Lower leg skin (tissue), 4 donors: ENCODE measurements around the gene RASGEF1B. TPM values are rescaled to one million over a fixed set of nuclear protein-coding genes. Genes with fewer than 3 reads are reported as not detected.

Experiments
- DNase-seq, 2 donors: peaks; one replicate each; pipeline ENCODE4 v3.0.0-alpha.2; 2019; ENCODE audit warnings: low spot score in 2 of 2
- H3K4me3 ChIP-seq: fragments of 200-600 bp; sonication (generic); 2 replicates; pipeline ENCODE4 v1.5.1; 2017; ENCODE audit warnings: mild to moderate bottlenecking, low read depth; ENCODE audit not compliant: poor library complexity, severe bottlenecking
- CTCF ChIP-seq, 3 donors: fragments of 450-650 bp; IDR thresholded peaks; one replicate each; pipeline ENCODE4 v1.5.1; 2016; ENCODE audit warnings: antibody characterized with exemption in 3 of 3, mild to moderate bottlenecking in 3 of 3, moderate library complexity in 2 of 3
- POLR2A ChIP-seq, 2 donors: fragments of 450-650 bp; IDR thresholded peaks; one replicate each; pipeline ENCODE4 v1.6.1; 2016 to 2017; ENCODE audit warnings: antibody characterized with exemption in 2 of 2, mild to moderate bottlenecking in 1 of 2, moderate library complexity in 1 of 2
- WGBS, 2 donors: methylation state at CpG; one replicate each; pipeline ENCODE4 v1.1.5; 2018; 5-methylcytosine and 5-hydroxymethylcytosine counted together
- intact Hi-C: fragments of 100-400 bp; cut with DNase I; formaldehyde crosslinking; loops from one replicate; pipeline ENCODE4 v1.15.0; 2023; ENCODE audit warnings: low total_unique reads
- total RNA-seq, 4 donors: library from RNA; depleted of rRNA; stranded (reverse); fragments of >200 nt; gene quantifications; one replicate each; pipeline ENCODE4 v1.1.0, GENCODE V29; 2016

RASGEF1B gene
- total RNA-seq, 4 donors from 2014 or later = 53.7 to 58.2 (median 57.6) TPM

GRCh38 chr4:81467672-81467964 is 4.1 kb downstream of the RASGEF1B start:
- 8 to 23% methylated on average over 1 of the region's 1 CpG for WGBS, 2 donors

GRCh38 chr4:81466841-81467671 is 4.7 kb downstream of the RASGEF1B start:
- intact Hi-C loops = loop anchor here (2.0 kb wide), 2 partner anchors 62 to 376 kb away; no protein-coding TSS in a partner anchor
- WGBS, 2 donors = 31 to 32% methylated on average over 5 of the region's 5 CpGs
- H3K4me3 ChIP-seq = no peak overlapping the region
- DNase-seq = peak in 1 of 2 donors; percentile 87
- TF ChIP-seq POLR2A (IDR thresholded peaks at IDR 0.05) = no peak
- peak in 1 of 3 donors; percentile 45 for TF ChIP-seq CTCF (IDR thresholded peaks at IDR 0.05)

More at GRCh38 chr4:81467672-81467964, 4.1 kb downstream of the RASGEF1B start:
- H3K4me3 ChIP-seq = no peak overlapping the region
- TF ChIP-seq CTCF (IDR thresholded peaks at IDR 0.05) (no peak), POLR2A (IDR thresholded peaks at IDR 0.05) (no peak)
- intact Hi-C loops = loop anchor here (2.0 kb wide), 2 partner anchors 63 to 375 kb away; no protein-coding TSS in a partner anchor
- DNase-seq = no peak

DNA sequence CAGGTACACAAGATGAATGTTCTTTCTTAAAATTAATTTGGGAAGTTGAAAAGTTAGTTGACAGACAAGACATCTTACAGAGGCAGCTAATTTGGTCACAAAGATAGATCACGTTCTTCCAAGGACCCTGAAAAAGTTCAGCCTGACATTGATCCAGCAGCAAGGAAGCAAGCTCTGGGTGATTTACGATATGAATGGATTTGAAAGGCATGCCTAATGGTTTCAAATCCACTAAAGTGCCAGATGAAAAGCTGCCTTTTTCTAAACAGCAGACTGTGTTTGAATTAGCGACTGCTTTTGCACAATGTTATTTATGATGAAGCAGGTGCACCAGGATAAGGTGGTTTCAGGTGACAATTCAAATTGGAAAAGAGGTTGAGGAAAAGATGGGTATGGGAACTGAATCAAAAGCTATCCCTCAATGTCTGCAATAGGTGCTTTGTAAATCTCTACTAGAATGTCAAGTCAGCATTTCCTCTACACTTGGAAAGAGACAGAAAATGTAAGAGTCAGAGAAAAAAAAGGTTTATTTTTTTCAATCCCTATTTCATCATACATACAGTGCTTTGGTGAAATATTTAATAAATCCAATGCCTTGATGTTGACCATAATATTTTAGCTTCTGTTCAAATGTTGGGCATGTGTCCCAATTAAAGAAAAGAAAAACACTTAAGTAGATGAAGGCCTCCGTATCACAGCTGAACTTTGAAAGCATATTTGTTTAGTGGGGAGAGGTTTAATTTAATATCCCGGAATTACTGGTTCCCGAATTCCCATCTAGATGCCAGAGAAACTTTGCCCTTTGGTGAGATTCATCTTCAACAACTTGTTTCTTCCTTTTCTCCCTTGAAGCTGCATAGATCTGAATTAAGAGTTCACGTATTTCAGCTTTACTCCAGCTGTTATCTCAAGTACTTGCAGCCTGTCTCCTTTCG is 6.0 kb downstream of the RASGEF1B start:
- intact Hi-C loops = loop anchor here (2.0 kb wide), 2 partner anchors 61 to 377 kb away; no protein-coding TSS in a partner anchor
- TF ChIP-seq CTCF (IDR thresholded peaks at IDR 0.05) = no peak
- TF ChIP-seq POLR2A (IDR thresholded peaks at IDR 0.05) = no peak
- 45 to 56% methylated on average over 8 of the region's 8 CpGs for WGBS, 2 donors
- no peak overlapping the region for H3K4me3 ChIP-seq
- no peak for DNase-seq

- no peak overlapping the region for H3K4me3 ChIP-seq
- no peak for TF ChIP-seq CTCF (IDR thresholded peaks at IDR 0.05)
- no peak for TF ChIP-seq POLR2A (IDR thresholded peaks at IDR 0.05)
- intact Hi-C loops = no loop called here
- DNase-seq = no peak
- WGBS, 2 donors = 85% methylated on average over 3 of the region's 3 CpGs
These were observed 10.9 kb downstream of the RASGEF1B start for GRCh38 chr4:81460834-81461233.

GRCh38 chr4:81460191-81460701 is 11.5 kb downstream of the RASGEF1B start:
- WGBS, 2 donors = 47 to 56% methylated on average over 5 of the region's 5 CpGs
- TF ChIP-seq POLR2A (IDR thresholded peaks at IDR 0.05) (no peak), CTCF (IDR thresholded peaks at IDR 0.05) (no peak)

More at GRCh38 chr4:81460191-81460701, 11.5 kb downstream of the RASGEF1B start:
- H3K4me3 ChIP-seq = no peak overlapping the region
- DNase-seq = no peak
- intact Hi-C loops = no loop called here
